Endothelial cell of umbilical vein (primary cell): ENCODE data around the gene NCK1.

ENCODE experiments used
- EZH2 ChIP-seq: IDR thresholded peaks from 2 replicates; pipeline ENCODE4 v1.6.1; 2012; ENCODE audit warnings: borderline replicate concordance, low read depth, mild to moderate bottlenecking, moderate library complexity, low read length, inconsistent platforms; ENCODE audit not compliant: severe bottlenecking
- GATA2 ChIP-seq: IDR thresholded peaks from 2 replicates; pipeline ENCODE4 v1.7.0; 2011; ENCODE audit warnings: low read depth, mild to moderate bottlenecking, moderate library complexity, mixed read lengths, low read length; ENCODE audit not compliant: insufficient read length, insufficient read depth
- JUN ChIP-seq: IDR thresholded peaks from 2 replicates; pipeline ENCODE4 v1.6.1; 2011; ENCODE audit warnings: borderline replicate concordance, low read depth; ENCODE audit not compliant: insufficient read length, insufficient read depth
- MYC ChIP-seq: IDR thresholded peaks from one replicate; pipeline ENCODE4 v1.6.1; 2011; ENCODE audit warnings: mild to moderate bottlenecking, low read depth, low read length
- POLR2A ChIP-seq: IDR thresholded peaks from 2 replicates; pipeline ENCODE4 v1.6.1; 2012; ENCODE audit warnings: low read depth, mild to moderate bottlenecking, control low read depth, low read length
- POLR2AphosphoS5 ChIP-seq: IDR thresholded peaks from 2 replicates; pipeline ENCODE4 v1.6.1; 2012; ENCODE audit warnings: low read depth, mild to moderate bottlenecking, control low read depth, low read length, moderate library complexity; ENCODE audit not compliant: insufficient read depth
- TF ChIP-seq, protein P1 (sequence below), 2 donors: IDR thresholded peaks; 1 replicate in 1 of 2; 2 replicates in 1 of 2; pipeline ENCODE4 v1.5.1; 2011; ENCODE audit warnings: low read length in 2 of 2, mild to moderate bottlenecking in 2 of 2, moderate library complexity in 2 of 2, control low read depth in 1 of 2, inconsistent platforms in 1 of 2, low read depth in 1 of 2; ENCODE audit not compliant: insufficient read depth in 1 of 2; ENCODE audit errors: extremely low read depth in 1 of 2

DNA sequence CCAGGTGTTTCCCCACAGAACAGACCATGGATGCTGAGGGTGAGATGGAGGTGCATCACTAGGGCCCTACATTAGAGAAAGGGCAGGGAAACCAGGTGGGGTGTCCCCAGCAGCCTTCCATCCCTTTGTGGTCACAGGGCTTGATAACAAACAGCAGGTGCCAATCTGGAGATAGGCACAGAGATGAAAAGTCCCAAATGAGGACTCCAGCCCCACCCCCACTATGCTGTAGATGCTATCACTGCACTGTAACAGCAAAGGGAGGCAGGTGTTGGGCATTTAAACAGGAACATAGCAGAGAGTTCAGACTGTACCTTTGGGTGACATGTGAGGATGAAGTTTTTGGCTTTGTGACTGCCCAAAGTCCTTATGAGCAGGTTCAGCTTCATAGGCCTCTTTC is 117.2 kb downstream of the NCK1 start:
- TF ChIP-seq, protein P1, sequence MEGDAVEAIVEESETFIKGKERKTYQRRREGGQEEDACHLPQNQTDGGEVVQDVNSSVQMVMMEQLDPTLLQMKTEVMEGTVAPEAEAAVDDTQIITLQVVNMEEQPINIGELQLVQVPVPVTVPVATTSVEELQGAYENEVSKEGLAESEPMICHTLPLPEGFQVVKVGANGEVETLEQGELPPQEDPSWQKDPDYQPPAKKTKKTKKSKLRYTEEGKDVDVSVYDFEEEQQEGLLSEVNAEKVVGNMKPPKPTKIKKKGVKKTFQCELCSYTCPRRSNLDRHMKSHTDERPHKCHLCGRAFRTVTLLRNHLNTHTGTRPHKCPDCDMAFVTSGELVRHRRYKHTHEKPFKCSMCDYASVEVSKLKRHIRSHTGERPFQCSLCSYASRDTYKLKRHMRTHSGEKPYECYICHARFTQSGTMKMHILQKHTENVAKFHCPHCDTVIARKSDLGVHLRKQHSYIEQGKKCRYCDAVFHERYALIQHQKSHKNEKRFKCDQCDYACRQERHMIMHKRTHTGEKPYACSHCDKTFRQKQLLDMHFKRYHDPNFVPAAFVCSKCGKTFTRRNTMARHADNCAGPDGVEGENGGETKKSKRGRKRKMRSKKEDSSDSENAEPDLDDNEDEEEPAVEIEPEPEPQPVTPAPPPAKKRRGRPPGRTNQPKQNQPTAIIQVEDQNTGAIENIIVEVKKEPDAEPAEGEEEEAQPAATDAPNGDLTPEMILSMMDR (IDR thresholded peaks at IDR 0.05; ENCODE audit: extremely low read depth in 1 of 2, insufficient read depth in 1 of 2, low read depth in 1 of 2, low read length in 2 of 2), result no peak
- TF ChIP-seq POLR2AphosphoS5 (no peak), POLR2A (no peak), EZH2 (no peak), JUN (no peak), GATA2 (no peak), MYC (no peak)
